Measurements from ENCODE around the gene CTAGE1. TPM values are rescaled to one million over a fixed set of nuclear protein-coding genes. Genes with fewer than 3 reads are reported as not detected.
A peak's percentile ranks its signal among the peaks of the same experiment; 100 is the strongest.

The CTAGE1 gene
- total RNA-seq, 4 donors from 2014 or later: not detected

DNA sequence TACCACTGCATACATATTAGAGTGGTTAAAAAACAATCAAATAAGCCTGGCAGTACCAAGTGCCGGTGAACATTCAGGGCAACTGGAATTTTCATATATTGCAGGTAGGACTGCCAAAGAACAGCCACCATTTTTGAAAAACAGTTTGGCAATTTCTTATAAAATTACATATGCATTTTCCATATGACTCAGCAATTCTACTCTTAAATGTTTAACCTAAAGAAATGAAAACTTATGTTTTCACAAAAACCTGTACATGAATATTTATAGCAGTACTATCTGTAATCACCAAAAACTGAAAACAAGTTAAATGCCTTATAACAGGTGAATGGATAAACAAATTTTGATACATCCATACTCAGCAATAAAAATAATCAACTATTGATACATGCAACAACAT is 39.9 kb downstream of the CTAGE1 start:
- no peak overlapping the region for H3K4me3 ChIP-seq
- intact Hi-C loops (cut with DNase I): no loop called here
- H3K27me3 ChIP-seq: peaks cover 0 to 26% (median 0%) of the 10 kb centered on the region in 4 donors
- H3K9me3 ChIP-seq: no peaks in the 10 kb centered on the region
- no peaks in the 10 kb centered on the region for H3K36me3 ChIP-seq
- no peak overlapping the region for H3K27ac ChIP-seq
- TF ChIP-seq, protein P1, sequence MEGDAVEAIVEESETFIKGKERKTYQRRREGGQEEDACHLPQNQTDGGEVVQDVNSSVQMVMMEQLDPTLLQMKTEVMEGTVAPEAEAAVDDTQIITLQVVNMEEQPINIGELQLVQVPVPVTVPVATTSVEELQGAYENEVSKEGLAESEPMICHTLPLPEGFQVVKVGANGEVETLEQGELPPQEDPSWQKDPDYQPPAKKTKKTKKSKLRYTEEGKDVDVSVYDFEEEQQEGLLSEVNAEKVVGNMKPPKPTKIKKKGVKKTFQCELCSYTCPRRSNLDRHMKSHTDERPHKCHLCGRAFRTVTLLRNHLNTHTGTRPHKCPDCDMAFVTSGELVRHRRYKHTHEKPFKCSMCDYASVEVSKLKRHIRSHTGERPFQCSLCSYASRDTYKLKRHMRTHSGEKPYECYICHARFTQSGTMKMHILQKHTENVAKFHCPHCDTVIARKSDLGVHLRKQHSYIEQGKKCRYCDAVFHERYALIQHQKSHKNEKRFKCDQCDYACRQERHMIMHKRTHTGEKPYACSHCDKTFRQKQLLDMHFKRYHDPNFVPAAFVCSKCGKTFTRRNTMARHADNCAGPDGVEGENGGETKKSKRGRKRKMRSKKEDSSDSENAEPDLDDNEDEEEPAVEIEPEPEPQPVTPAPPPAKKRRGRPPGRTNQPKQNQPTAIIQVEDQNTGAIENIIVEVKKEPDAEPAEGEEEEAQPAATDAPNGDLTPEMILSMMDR (IDR thresholded peaks at IDR 0.05): no peak
- TF ChIP-seq POLR2A (IDR thresholded peaks at IDR 0.05): no peak
- no peaks in the 10 kb centered on the region for H3K4me1 ChIP-seq
- 92 to 97% methylated on average over 1 of the region's 1 CpG for WGBS, 2 donors
- no peak for DNase-seq

DNA sequence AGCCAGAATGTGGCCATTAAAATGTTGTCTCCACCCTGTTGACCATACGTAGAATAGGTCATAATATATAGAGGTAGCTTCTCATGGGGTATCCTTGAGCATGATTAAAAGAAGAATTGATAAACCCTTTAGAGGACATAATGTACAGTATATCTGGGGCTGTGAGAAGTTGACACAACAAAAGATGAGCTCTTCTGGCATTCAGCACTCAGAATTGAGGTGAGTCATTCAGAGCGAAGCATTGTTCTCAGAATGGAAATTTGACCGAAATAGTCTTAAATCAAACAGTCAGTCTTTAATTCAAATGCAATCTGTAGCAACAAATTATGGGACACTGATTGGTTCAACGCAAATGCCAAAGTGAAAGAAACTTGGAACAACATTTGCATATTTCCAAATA is 47.3 kb downstream of the CTAGE1 start:
- WGBS, 2 donors: 88% methylated on average over 4 of the region's 4 CpGs
- DNase-seq: no peak
- TF ChIP-seq, protein P1 (IDR thresholded peaks at IDR 0.05): no peak
- no peak for TF ChIP-seq POLR2A (IDR thresholded peaks at IDR 0.05)
- H3K27ac ChIP-seq: no peak overlapping the region
- intact Hi-C loops (cut with DNase I): no loop called here
- no peaks in the 10 kb centered on the region for H3K36me3 ChIP-seq
- H3K4me3 ChIP-seq: no peak overlapping the region
- H3K27me3 ChIP-seq: peaks cover 0 to 23% (median 0%) of the 10 kb centered on the region in 4 donors
- no peaks in the 10 kb centered on the region for H3K4me1 ChIP-seq
- H3K9me3 ChIP-seq: no peaks in the 10 kb centered on the region

DNA sequence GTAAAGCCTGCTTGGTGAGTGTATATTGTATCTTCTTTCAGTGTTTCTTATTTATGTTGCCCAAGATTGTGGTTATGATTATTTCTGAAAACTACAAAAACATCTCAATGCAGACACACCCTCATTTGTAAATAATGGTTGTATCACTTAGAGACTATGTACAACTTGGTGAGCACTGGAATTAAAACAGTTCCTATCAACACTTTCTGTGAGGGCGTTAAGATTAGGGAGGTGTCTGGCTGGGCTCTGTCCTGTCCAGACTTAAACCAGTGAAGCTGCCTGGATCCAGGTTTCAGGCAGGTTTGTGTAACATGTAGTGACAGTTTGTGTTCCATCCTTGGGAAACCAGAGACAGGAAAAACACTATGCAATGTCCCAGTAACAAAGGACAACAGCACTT is 49.7 kb downstream of the CTAGE1 start:
- H3K4me3 ChIP-seq: no peak overlapping the region
- H3K4me1 ChIP-seq: no peaks in the 10 kb centered on the region
- no peak overlapping the region for H3K27ac ChIP-seq
- TF ChIP-seq, protein P1 (IDR thresholded peaks at IDR 0.05): no peak
- no peak for TF ChIP-seq POLR2A (IDR thresholded peaks at IDR 0.05)
- WGBS, 2 donors: 38 to 44% methylated on average over 1 of the region's 1 CpG
- no peaks in the 10 kb centered on the region for H3K36me3 ChIP-seq
- H3K27me3 ChIP-seq: peaks cover 0 to 36% (median 0%) of the 10 kb centered on the region in 4 donors
- intact Hi-C loops (cut with DNase I): no loop called here
- no peak for DNase-seq
- H3K9me3 ChIP-seq: no peaks in the 10 kb centered on the region

DNA sequence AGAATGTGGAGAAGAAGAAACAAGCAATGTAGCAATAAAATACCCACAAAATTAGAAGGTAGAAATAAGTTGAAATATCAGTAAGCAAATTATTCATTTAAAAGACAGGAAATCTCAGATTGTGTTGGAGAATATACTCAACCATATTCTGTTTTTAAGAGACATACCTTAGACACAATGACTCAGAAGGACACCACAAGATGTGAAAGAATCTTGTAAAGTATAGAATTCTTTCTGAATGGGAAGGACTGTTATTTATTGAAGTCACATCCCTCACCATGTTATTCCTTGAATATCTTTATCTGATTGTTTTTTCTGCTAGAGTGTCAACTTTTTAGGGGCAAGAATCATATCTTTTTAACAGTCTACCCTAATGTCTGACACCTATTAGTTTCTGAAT is 50.4 kb downstream of the CTAGE1 start:
- peaks cover 0 to 36% (median 0%) of the 10 kb centered on the region in 4 donors for H3K27me3 ChIP-seq
- no peak for DNase-seq
- H3K4me3 ChIP-seq: no peak overlapping the region
- H3K27ac ChIP-seq: no peak overlapping the region
- no peaks in the 10 kb centered on the region for H3K36me3 ChIP-seq
- H3K4me1 ChIP-seq: no peaks in the 10 kb centered on the region
- intact Hi-C loops (cut with DNase I): no loop called here
- H3K9me3 ChIP-seq: no peaks in the 10 kb centered on the region
- TF ChIP-seq, protein P1 (IDR thresholded peaks at IDR 0.05): no peak
- no peak for TF ChIP-seq POLR2A (IDR thresholded peaks at IDR 0.05)

DNA sequence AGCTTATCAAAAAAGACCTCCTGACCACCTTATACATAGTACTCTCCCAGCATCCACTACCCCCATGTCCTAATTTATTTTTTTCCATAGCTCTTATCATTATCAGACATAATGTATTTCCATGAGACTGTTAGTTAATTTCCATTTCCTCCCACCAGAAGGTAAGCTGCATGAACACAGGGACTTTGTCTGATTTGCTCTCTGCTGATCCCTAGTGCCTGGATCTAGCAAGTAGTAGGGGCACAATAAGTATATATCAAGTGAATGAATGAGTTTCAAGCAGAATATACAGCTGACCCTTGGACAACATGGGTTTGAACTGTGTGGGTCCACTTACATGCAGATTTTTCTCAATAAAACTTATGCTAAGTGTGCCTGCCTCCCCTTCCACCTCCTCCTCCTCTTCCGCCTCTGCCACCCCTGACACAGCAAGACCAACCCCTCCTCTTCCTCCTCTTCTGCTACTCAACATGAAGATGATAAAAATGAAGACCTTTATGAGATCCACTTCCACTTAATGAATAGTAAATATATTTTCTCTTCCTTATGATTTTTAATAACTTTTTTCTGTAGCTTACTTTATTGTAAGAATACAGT is 53.8 kb downstream of the CTAGE1 start:
- H3K9me3 ChIP-seq: no peaks in the 10 kb centered on the region
- no peaks in the 10 kb centered on the region for H3K4me1 ChIP-seq
- 85 to 87% methylated on average over 1 of the region's 1 CpG for WGBS, 2 donors
- TF ChIP-seq POLR2A (IDR thresholded peaks at IDR 0.05): no peak
- TF ChIP-seq, protein P1 (IDR thresholded peaks at IDR 0.05): peak in 2 of 6 experiments; percentile 11 to 27
- no peak overlapping the region for H3K4me3 ChIP-seq
- no peak for DNase-seq
- H3K27ac ChIP-seq: no peak overlapping the region
- no peaks in the 10 kb centered on the region for H3K36me3 ChIP-seq
- H3K27me3 ChIP-seq: peaks cover 0 to 27% (median 0%) of the 10 kb centered on the region in 4 donors
- intact Hi-C loops (cut with DNase I): no loop called here

Other genes with a start within 250 kb of the CTAGE1 start
- gene GATA6, start 248.3 kb downstream of the CTAGE1 start, total RNA-seq: 1 to 10 TPM in 2 of 4 donors, under 1 TPM in 2; 0.08 to 2.2 (median 1.2) TPM

All from esophagus squamous epithelium (tissue), 5 donors.